Thyroid gland (tissue), 4 donors: ENCODE data around the gene ARL4A. TPM values are rescaled to one million over a fixed set of nuclear protein-coding genes. Genes with fewer than 3 reads are reported as not detected.
A peak's percentile ranks its signal among the peaks of the same experiment; 100 is the strongest.

ENCODE experiments used
- DNase-seq, 2 donors: peaks; one replicate each; pipeline ENCODE4 v3.0.0-alpha.2; 2019
- H3K27ac ChIP-seq, 3 donors: fragments of 200-600 bp; sonication (generic); 1 replicate in 2 of 3; 2 replicates in 1 of 3; pipeline ENCODE4 v1.5.1; 2016 to 2019; ENCODE audit warnings: mild to moderate bottlenecking in 1 of 3, moderate library complexity in 1 of 3
- H3K27me3 ChIP-seq: fragments of 200-600 bp; sonication (generic); one replicate; pipeline ENCODE4 v1.5.1; 2019
- H3K36me3 ChIP-seq, 2 donors: fragments of 200-600 bp; sonication (generic); one replicate each; pipeline ENCODE4 v1.5.1; 2016 to 2019
- H3K4me1 ChIP-seq, 2 donors: fragments of 200-600 bp; sonication (generic); one replicate each; pipeline ENCODE4 v1.5.1; 2017 to 2019
- H3K4me3 ChIP-seq, 3 donors: fragments of 200-600 bp; sonication (generic); replicated peaks in 1 of 3; 1 replicate in 2 of 3; 2 replicates in 1 of 3; pipeline ENCODE4 v1.5.1; 2016; ENCODE audit warnings: mild to moderate bottlenecking in 1 of 3
- H3K9me3 ChIP-seq: fragments of 200-600 bp; sonication (generic); one replicate; pipeline ENCODE4 v1.5.1; 2017
- CTCF ChIP-seq, 6 experiments: fragments of 200-600 bp in 3 of 6; fragments of 450-650 bp in 3 of 6; sonication (generic) in 3 of 6; IDR thresholded peaks; one replicate each; pipeline ENCODE4 v1.5.1; 2016 to 2019; ENCODE audit warnings: antibody characterized with exemption in 6 of 6, mild to moderate bottlenecking in 2 of 6, inconsistent platforms in 1 of 6, moderate library complexity in 1 of 6
- POLR2A ChIP-seq, 2 donors: fragments of 450-650 bp; IDR thresholded peaks; one replicate each; pipeline ENCODE4 v1.6.1; 2017; ENCODE audit warnings: antibody characterized with exemption in 2 of 2, mild to moderate bottlenecking in 2 of 2, moderate library complexity in 1 of 2
- WGBS, 2 donors: methylation state at CpG; one replicate each; pipeline ENCODE4 v1.1.5; 2017; 5-methylcytosine and 5-hydroxymethylcytosine counted together
- intact Hi-C: fragments of 100-400 bp; cut with DNase I; formaldehyde crosslinking; loops from one replicate; pipeline ENCODE4 v1.15.1; 2023
- total RNA-seq, 4 donors: library from RNA; depleted of rRNA; stranded (reverse); fragments of >200 nt; gene quantifications; one replicate each; pipeline ENCODE4 v1.2.3, GENCODE V29; 2016

Gene ARL4A
- total RNA-seq, 4 donors from 2014 or later: 30.6 to 87.6 (median 43.4) TPM

GRCh38 chr7:12725575-12726316 is 38.3 kb downstream of the ARL4A start:
- 85 to 88% methylated on average over 4 of the region's 4 CpGs for WGBS, 2 donors
- Histone ChIP-seq H3K36me3 (no peaks in the 10 kb centered on the region), H3K4me1 (peaks cover 10 to 11% of the 10 kb centered on the region in 2 donors), H3K9me3 (no peaks in the 10 kb centered on the region), H3K27me3 (no peaks in the 10 kb centered on the region), H3K4me3 (no peak overlapping the region), H3K27ac (no peak overlapping the region)
- DNase-seq: no peak
- intact Hi-C loops: no loop called here
- no peak for TF ChIP-seq POLR2A (IDR thresholded peaks at IDR 0.05)
- no peak for TF ChIP-seq CTCF (IDR thresholded peaks at IDR 0.05)

GRCh38 chr7:12726908-12727307 is 39.5 kb downstream of the ARL4A start:
- no peak overlapping the region for H3K27ac ChIP-seq
- peaks cover 10 to 11% of the 10 kb centered on the region in 2 donors for H3K4me1 ChIP-seq
- H3K27me3 ChIP-seq: no peaks in the 10 kb centered on the region
- no peak for DNase-seq
- WGBS, 2 donors: 95 to 99% methylated on average over 2 of the region's 2 CpGs
- no peaks in the 10 kb centered on the region for H3K36me3 ChIP-seq
- TF ChIP-seq CTCF (IDR thresholded peaks at IDR 0.05): no peak
- TF ChIP-seq POLR2A (IDR thresholded peaks at IDR 0.05): no peak
- intact Hi-C loops: no loop called here
- no peaks in the 10 kb centered on the region for H3K9me3 ChIP-seq
- H3K4me3 ChIP-seq: no peak overlapping the region

- H3K27me3 ChIP-seq: no peaks in the 10 kb centered on the region
- intact Hi-C loops: no loop called here
- TF ChIP-seq CTCF (IDR thresholded peaks at IDR 0.05) (no peak), POLR2A (IDR thresholded peaks at IDR 0.05) (no peak)
- WGBS, 2 donors: 64 to 74% methylated on average over 8 of the region's 8 CpGs
- no peaks in the 10 kb centered on the region for H3K36me3 ChIP-seq
- peak overlapping the region in 2 of 3 donors; percentile 12 to 22 for H3K27ac ChIP-seq
- no peak for DNase-seq
- peaks cover 10 to 11% of the 10 kb centered on the region in 2 donors for H3K4me1 ChIP-seq
- H3K9me3 ChIP-seq: no peaks in the 10 kb centered on the region
- H3K4me3 ChIP-seq: no peak overlapping the region
These were observed 40.2 kb downstream of the ARL4A start for GRCh38 chr7:12727455-12728191.

- H3K27ac ChIP-seq: peak overlapping the region in 2 of 3 donors; percentile 22 to 62
- H3K4me3 ChIP-seq: no peak overlapping the region
- WGBS, 2 donors: 81 to 84% methylated on average over 2 of the region's 2 CpGs
- H3K9me3 ChIP-seq: no peaks in the 10 kb centered on the region
- TF ChIP-seq POLR2A (IDR thresholded peaks at IDR 0.05) (no peak), CTCF (IDR thresholded peaks at IDR 0.05) (no peak)
- peaks cover 10 to 11% of the 10 kb centered on the region in 2 donors for H3K4me1 ChIP-seq
- no peak for DNase-seq
- intact Hi-C loops: no loop called here
- no peaks in the 10 kb centered on the region for H3K27me3 ChIP-seq
- no peaks in the 10 kb centered on the region for H3K36me3 ChIP-seq
These were observed 40.7 kb downstream of the ARL4A start for GRCh38 chr7:12728192-12728538.

GRCh38 chr7:12729112-12729511 is 41.7 kb downstream of the ARL4A start:
- no peak for TF ChIP-seq POLR2A (IDR thresholded peaks at IDR 0.05)
- no peak for TF ChIP-seq CTCF (IDR thresholded peaks at IDR 0.05)
- H3K4me3 ChIP-seq: no peak overlapping the region
- 35 to 37% methylated on average over 7 of the region's 7 CpGs for WGBS, 2 donors

More at GRCh38 chr7:12729112-12729511, 41.7 kb downstream of the ARL4A start:
- intact Hi-C loops: no loop called here
- Histone ChIP-seq H3K4me1 (peaks cover 10 to 11% of the 10 kb centered on the region in 2 donors), H3K27me3 (no peaks in the 10 kb centered on the region), H3K27ac (peak overlapping the region in 1 of 3 donors; percentile 62), H3K36me3 (no peaks in the 10 kb centered on the region), H3K9me3 (no peaks in the 10 kb centered on the region)
- peak; percentile 70 to 74 for DNase-seq
